SK-N-SH treated with all-trans-retinoic acid at 6 μM for 48 hours (cell line): Measurements from ENCODE around the gene CPXM2.

Experiments
- ATAC-seq: fragments of 200-7000 bp; cut with Tn5 transposase; 3 replicates; pipeline ENCODE4 v1.9.1; 2020; ENCODE audit warnings: mild to moderate bottlenecking, moderate library complexity
- ARNTL ChIP-seq: fragments of 450-650 bp; formaldehyde crosslinking; IDR thresholded peaks from 2 replicates; pipeline ENCODE4 v1.5.0; 2020; ENCODE audit warnings: low read depth, mild to moderate bottlenecking, moderate library complexity, borderline replicate concordance
- BACH2 ChIP-seq: fragments of 250-450 bp; sonication (Bioruptor Pico); IDR thresholded peaks from 2 replicates; pipeline ENCODE4 v1.9.0; 2021; ENCODE audit warnings: mild to moderate bottlenecking, borderline replicate concordance
- CREB5 ChIP-seq: fragments of 250-450 bp; sonication (Bioruptor Pico); IDR thresholded peaks from 2 replicates; pipeline ENCODE4 v1.5.1; 2020; ENCODE audit warnings: low read depth, mild to moderate bottlenecking, moderate library complexity
- CSDC2 ChIP-seq: fragments of 250-450 bp; sonication (Bioruptor Pico); IDR thresholded peaks from 2 replicates; pipeline ENCODE4 v1.5.0; 2020; ENCODE audit warnings: mild to moderate bottlenecking, moderate library complexity
- ESRRG ChIP-seq: fragments of 250-450 bp; sonication (Bioruptor Pico); IDR thresholded peaks from 2 replicates; pipeline ENCODE4 v1.6.1; 2021; ENCODE audit warnings: mild to moderate bottlenecking
- ISL1 ChIP-seq: fragments of 250-450 bp; sonication (Bioruptor Pico); IDR thresholded peaks from 2 replicates; pipeline ENCODE4 v2.1.2; 2022; ENCODE audit warnings: mild to moderate bottlenecking, moderate library complexity
- OSR1 ChIP-seq: fragments of 250-450 bp; sonication (Bioruptor Pico); IDR thresholded peaks from 2 replicates; pipeline ENCODE4 v1.8.0; 2022; ENCODE audit warnings: moderate library complexity, mild to moderate bottlenecking, inconsistent platforms
- POU6F1 ChIP-seq: fragments of 250-450 bp; sonication (Bioruptor Pico); IDR thresholded peaks from 2 replicates; pipeline ENCODE4 v1.8.0; 2021; ENCODE audit warnings: low read depth, mild to moderate bottlenecking, moderate library complexity, borderline replicate concordance
- PPARA ChIP-seq: fragments of 250-450 bp; sonication (Bioruptor Pico); IDR thresholded peaks from 2 replicates; pipeline ENCODE4 v1.5.0; 2020; ENCODE audit warnings: mild to moderate bottlenecking, borderline replicate concordance
- RARB ChIP-seq: fragments of 250-450 bp; sonication (Bioruptor Pico); IDR thresholded peaks from 2 replicates; pipeline ENCODE4 v1.8.0; 2021; ENCODE audit warnings: mild to moderate bottlenecking, moderate library complexity
- SNAI2 ChIP-seq: fragments of 250-450 bp; sonication (Bioruptor Pico); IDR thresholded peaks from 2 replicates; pipeline ENCODE4 v1.5.0; 2020; ENCODE audit warnings: mild to moderate bottlenecking, moderate library complexity
- TCF4 ChIP-seq: fragments of 250-450 bp; sonication (Bioruptor Pico); IDR thresholded peaks from 2 replicates; pipeline ENCODE4 v1.8.0; 2021; ENCODE audit warnings: mild to moderate bottlenecking, moderate library complexity, borderline replicate concordance
- TOX ChIP-seq: fragments of 250-450 bp; sonication (Bioruptor Pico); IDR thresholded peaks from 2 replicates; pipeline ENCODE4 v1.8.0; 2021; ENCODE audit warnings: mild to moderate bottlenecking, moderate library complexity, borderline replicate concordance
- ZC3H10 ChIP-seq: fragments of 250-450 bp; sonication (Bioruptor Pico); IDR thresholded peaks from 2 replicates; pipeline ENCODE4 v1.5.1; 2021; ENCODE audit warnings: mild to moderate bottlenecking, moderate library complexity
- ZFP30 ChIP-seq: fragments of 450-650 bp; formaldehyde crosslinking; IDR thresholded peaks from 2 replicates; pipeline ENCODE4 v1.5.0; 2022; ENCODE audit warnings: mild to moderate bottlenecking, moderate library complexity
- ZNF565 ChIP-seq: fragments of 450-650 bp; formaldehyde crosslinking; conservative IDR thresholded peaks from 2 replicates; pipeline ENCODE4 v1.5.0; 2020; ENCODE audit warnings: low read depth, mild to moderate bottlenecking, moderate library complexity
- ZNF70 ChIP-seq: fragments of 450-650 bp; formaldehyde crosslinking; IDR thresholded peaks from 2 replicates; pipeline ENCODE4 v1.5.0; 2020; ENCODE audit warnings: mild to moderate bottlenecking, moderate library complexity
- TF ChIP-seq, protein P1 (sequence below): fragments of 250-450 bp; sonication (Bioruptor Pico); IDR thresholded peaks from 2 replicates; pipeline ENCODE4 v1.5.0; 2020; ENCODE audit warnings: mild to moderate bottlenecking, moderate library complexity
- TF ChIP-seq, protein P2 (sequence below): fragments of 250-450 bp; sonication (Bioruptor Pico); IDR thresholded peaks from 2 replicates; pipeline ENCODE4 v1.8.0; 2020; ENCODE audit warnings: mild to moderate bottlenecking, moderate library complexity, borderline replicate concordance

Gene CPXM2

GRCh38 chr10:123777881-123778280 is 113.7 kb downstream of the CPXM2 start:
- no peak for ATAC-seq
- TF ChIP-seq ZFP30 (CRISPR knock-in tag), result no peak
- no peak for TF ChIP-seq ZNF565
- TF ChIP-seq CSDC2, result no peak
- TF ChIP-seq PPARA (CRISPR knock-in tag), result no peak
- TF ChIP-seq ESRRG (CRISPR knock-in tag), result no peak
- no peak for TF ChIP-seq OSR1
- no peak for TF ChIP-seq RARB (CRISPR knock-in tag)
- no peak for TF ChIP-seq TOX
- no peak for TF ChIP-seq BACH2 (CRISPR knock-in tag)
- TF ChIP-seq, protein P1, sequence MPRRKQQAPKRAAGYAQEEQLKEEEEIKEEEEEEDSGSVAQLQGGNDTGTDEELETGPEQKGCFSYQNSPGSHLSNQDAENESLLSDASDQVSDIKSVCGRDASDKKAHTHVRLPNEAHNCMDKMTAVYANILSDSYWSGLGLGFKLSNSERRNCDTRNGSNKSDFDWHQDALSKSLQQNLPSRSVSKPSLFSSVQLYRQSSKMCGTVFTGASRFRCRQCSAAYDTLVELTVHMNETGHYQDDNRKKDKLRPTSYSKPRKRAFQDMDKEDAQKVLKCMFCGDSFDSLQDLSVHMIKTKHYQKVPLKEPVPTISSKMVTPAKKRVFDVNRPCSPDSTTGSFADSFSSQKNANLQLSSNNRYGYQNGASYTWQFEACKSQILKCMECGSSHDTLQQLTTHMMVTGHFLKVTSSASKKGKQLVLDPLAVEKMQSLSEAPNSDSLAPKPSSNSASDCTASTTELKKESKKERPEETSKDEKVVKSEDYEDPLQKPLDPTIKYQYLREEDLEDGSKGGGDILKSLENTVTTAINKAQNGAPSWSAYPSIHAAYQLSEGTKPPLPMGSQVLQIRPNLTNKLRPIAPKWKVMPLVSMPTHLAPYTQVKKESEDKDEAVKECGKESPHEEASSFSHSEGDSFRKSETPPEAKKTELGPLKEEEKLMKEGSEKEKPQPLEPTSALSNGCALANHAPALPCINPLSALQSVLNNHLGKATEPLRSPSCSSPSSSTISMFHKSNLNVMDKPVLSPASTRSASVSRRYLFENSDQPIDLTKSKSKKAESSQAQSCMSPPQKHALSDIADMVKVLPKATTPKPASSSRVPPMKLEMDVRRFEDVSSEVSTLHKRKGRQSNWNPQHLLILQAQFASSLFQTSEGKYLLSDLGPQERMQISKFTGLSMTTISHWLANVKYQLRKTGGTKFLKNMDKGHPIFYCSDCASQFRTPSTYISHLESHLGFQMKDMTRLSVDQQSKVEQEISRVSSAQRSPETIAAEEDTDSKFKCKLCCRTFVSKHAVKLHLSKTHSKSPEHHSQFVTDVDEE (CRISPR knock-in tag), result no peak
- TF ChIP-seq TCF4 (CRISPR knock-in tag), result no peak
- no peak for TF ChIP-seq SNAI2 (CRISPR knock-in tag)
- no peak for TF ChIP-seq CREB5 (CRISPR knock-in tag)
- no peak for TF ChIP-seq ZNF70
- TF ChIP-seq ISL1, result no peak

GRCh38 chr10:123774132-123774742 is 117.4 kb downstream of the CPXM2 start:
- no peak for TF ChIP-seq ARNTL (CRISPR knock-in tag)
- no peak for TF ChIP-seq POU6F1 (CRISPR knock-in tag)
- no peak for TF ChIP-seq ZNF565
- TF ChIP-seq ZNF70, result no peak
- TF ChIP-seq, protein P2, sequence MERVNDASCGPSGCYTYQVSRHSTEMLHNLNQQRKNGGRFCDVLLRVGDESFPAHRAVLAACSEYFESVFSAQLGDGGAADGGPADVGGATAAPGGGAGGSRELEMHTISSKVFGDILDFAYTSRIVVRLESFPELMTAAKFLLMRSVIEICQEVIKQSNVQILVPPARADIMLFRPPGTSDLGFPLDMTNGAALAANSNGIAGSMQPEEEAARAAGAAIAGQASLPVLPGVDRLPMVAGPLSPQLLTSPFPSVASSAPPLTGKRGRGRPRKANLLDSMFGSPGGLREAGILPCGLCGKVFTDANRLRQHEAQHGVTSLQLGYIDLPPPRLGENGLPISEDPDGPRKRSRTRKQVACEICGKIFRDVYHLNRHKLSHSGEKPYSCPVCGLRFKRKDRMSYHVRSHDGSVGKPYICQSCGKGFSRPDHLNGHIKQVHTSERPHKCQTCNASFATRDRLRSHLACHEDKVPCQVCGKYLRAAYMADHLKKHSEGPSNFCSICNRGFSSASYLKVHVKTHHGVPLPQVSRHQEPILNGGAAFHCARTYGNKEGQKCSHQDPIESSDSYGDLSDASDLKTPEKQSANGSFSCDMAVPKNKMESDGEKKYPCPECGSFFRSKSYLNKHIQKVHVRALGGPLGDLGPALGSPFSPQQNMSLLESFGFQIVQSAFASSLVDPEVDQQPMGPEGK (CRISPR knock-in tag), result no peak
- TF ChIP-seq TOX, result no peak
- TF ChIP-seq, protein P1 (CRISPR knock-in tag), result no peak
- TF ChIP-seq ZC3H10, result no peak
- TF ChIP-seq, all 23 proteins: peak for 0
- no peak for ATAC-seq
